IMR-90 (cell line): Measurements from ENCODE around the gene TNFRSF1B. TPM values are rescaled to one million over a fixed set of nuclear protein-coding genes. Genes with fewer than 3 reads are reported as not detected.
A peak's percentile ranks its signal among the peaks of the same experiment; 100 is the strongest.

Experiments used
- ATAC-seq: fragments of 200-7000 bp; cut with Tn5 transposase; 2 replicates; pipeline ENCODE4 v1.9.1; 2020; ENCODE audit warnings: low read depth, mild to moderate bottlenecking, moderate library complexity
- BruUV-seq: library from RNA; stranded (reverse); fragments of 400-500 nt; replicated peaks from 2 replicates; lab custom pipeline; 2021; lab: Mats Ljungman, UMichigan
- CTCF ChIA-PET: fragments of 300-600 bp; formaldehyde crosslinking; extraction: SDS; loops from one replicate; lab custom pipeline; 2021; ENCODE audit warnings: antibody characterized with exemption; lab: Yijun Ruan, JAX
- POLR2A ChIA-PET: fragments of 300-600 bp; sonication (Branson Sonifier 250); formaldehyde crosslinking; loops from one replicate; lab custom pipeline; 2022; ENCODE audit warnings: antibody characterized with exemption; ENCODE audit not compliant: unreplicated experiment; lab: Charles Lee
- DNase-seq: peaks from one replicate; pipeline ENCODE4 v3.0.0; 2013
- H2AFZ ChIP-seq: replicated peaks from 2 replicates; pipeline ENCODE3; 2013; ENCODE audit warnings: low read length, mild to moderate bottlenecking; ENCODE audit not compliant: poor library complexity
- H2AK5ac ChIP-seq: 2 replicates; pipeline ENCODE4 v1.6.1; 2013; ENCODE audit warnings: low read depth, low read length, inconsistent platforms
- H2AK9ac ChIP-seq: replicated peaks from 2 replicates; pipeline ENCODE3; 2013; ENCODE audit warnings: mild to moderate bottlenecking, low read depth, low read length, moderate library complexity; ENCODE audit not compliant: poor library complexity
- H2BK120ac ChIP-seq: 2 replicates; pipeline ENCODE4 v1.6.1; 2013; ENCODE audit warnings: low read depth, low read length, inconsistent platforms
- H2BK15ac ChIP-seq: 3 replicates; pipeline ENCODE4 v1.6.1; 2013; ENCODE audit warnings: low read depth, low read length, inconsistent platforms
- H2BK20ac ChIP-seq: 2 replicates; pipeline ENCODE4 v1.6.1; 2013; ENCODE audit warnings: low read depth, mild to moderate bottlenecking, inconsistent platforms, low read length, moderate library complexity
- H2BK5ac ChIP-seq: 2 replicates; pipeline ENCODE4 v1.6.1; 2013; ENCODE audit warnings: mild to moderate bottlenecking, low read depth, low read length, inconsistent platforms; ENCODE audit not compliant: poor library complexity, severe bottlenecking
- H3K14ac ChIP-seq: replicated peaks from 2 replicates; pipeline ENCODE4 v1.6.1; 2013; ENCODE audit warnings: low read depth, low read length, inconsistent platforms
- H3K18ac ChIP-seq: 2 replicates; pipeline ENCODE4 v1.6.1; 2013; ENCODE audit warnings: low read depth, low read length, control low read depth
- H3K23ac ChIP-seq: 2 replicates; pipeline ENCODE4 v1.6.1; 2013; ENCODE audit warnings: low read depth, low read length, inconsistent platforms
- H3K27ac ChIP-seq: 2 replicates; pipeline ENCODE4 v1.5.1; 2013; ENCODE audit warnings: mild to moderate bottlenecking, control low read depth, low read length; ENCODE audit not compliant: insufficient read depth
- H3K27me3 ChIP-seq: 2 replicates; pipeline ENCODE4 v1.6.1; 2013; ENCODE audit warnings: low read length; ENCODE audit not compliant: control insufficient read depth, insufficient read depth
- H3K36me3 ChIP-seq: 2 replicates; pipeline ENCODE4 v1.6.1; 2013; ENCODE audit warnings: low read length, mixed read lengths; ENCODE audit not compliant: control insufficient read depth, insufficient read depth
- H3K4ac ChIP-seq: 2 replicates; pipeline ENCODE4 v1.6.1; 2013; ENCODE audit warnings: low read depth, low read length, inconsistent platforms
- H3K4me1 ChIP-seq: 2 replicates; pipeline ENCODE4 v1.6.1; 2013; ENCODE audit warnings: low read length, mixed read lengths; ENCODE audit not compliant: control insufficient read depth, insufficient read depth
- H3K4me2 ChIP-seq: 2 replicates; pipeline ENCODE4 v1.6.1; 2013; ENCODE audit warnings: low read depth, mild to moderate bottlenecking, control low read depth, low read length, moderate library complexity
- H3K4me3 ChIP-seq: 2 replicates; pipeline ENCODE4 v1.5.1; 2013; ENCODE audit warnings: low read depth, mild to moderate bottlenecking, control low read depth, low read length, moderate library complexity; ENCODE audit not compliant: insufficient read depth
- H3K56ac ChIP-seq: 2 replicates; pipeline ENCODE4 v1.6.1; 2013; ENCODE audit warnings: low read length, inconsistent platforms; ENCODE audit not compliant: insufficient read depth; ENCODE audit errors: extremely low read depth
- H3K79me1 ChIP-seq, 2 experiments: 2 replicates each; pipeline ENCODE4 v1.6.1; 2013; ENCODE audit warnings: low read length in 2 of 2, inconsistent platforms in 1 of 2, low read depth in 1 of 2
- H3K9ac ChIP-seq: 2 replicates; pipeline ENCODE4 v1.6.1; 2013; ENCODE audit warnings: low read depth, low read length, control low read depth
- H3K9me1 ChIP-seq: 2 replicates; pipeline ENCODE4 v1.6.1; 2013; ENCODE audit warnings: low read length, inconsistent platforms; ENCODE audit not compliant: insufficient read depth
- H3K9me3 ChIP-seq: 2 replicates; pipeline ENCODE4 v1.6.1; 2013; ENCODE audit warnings: low read length; ENCODE audit not compliant: control insufficient read depth, insufficient read depth
- H4K20me1 ChIP-seq: 2 replicates; pipeline ENCODE4 v1.6.1; 2013; ENCODE audit warnings: low read length, inconsistent platforms; ENCODE audit not compliant: insufficient read depth
- H4K5ac ChIP-seq: 2 replicates; pipeline ENCODE4 v1.6.1; 2013; ENCODE audit warnings: mild to moderate bottlenecking, low read depth, low read length, control low read depth
- H4K8ac ChIP-seq, 2 experiments: 2 replicates each; pipeline ENCODE4 v1.6.1; 2013; ENCODE audit warnings: low read depth in 2 of 2, low read length in 2 of 2, control low read depth in 1 of 2, inconsistent platforms in 1 of 2
- H4K91ac ChIP-seq: 2 replicates; pipeline ENCODE4 v1.6.1; 2013; ENCODE audit warnings: low read depth, low read length, inconsistent platforms; ENCODE audit not compliant: insufficient read depth
- CEBPB ChIP-seq: IDR thresholded peaks from 2 replicates; pipeline ENCODE4 v1.6.1; 2012; ENCODE audit warnings: low read depth, low read length, improper control_type of control experiment
- CHD1 ChIP-seq: IDR thresholded peaks from 2 replicates; pipeline ENCODE4 v1.6.1; 2012; ENCODE audit warnings: low read depth, low read length, improper control_type of control experiment
- ELK1 ChIP-seq: fragments of 150-350 bp; IDR thresholded peaks from 2 replicates; pipeline ENCODE4 v1.6.1; 2016; ENCODE audit warnings: low read depth, mild to moderate bottlenecking, low read length, moderate library complexity, borderline replicate concordance
- MAFK ChIP-seq: IDR thresholded peaks from 2 replicates; pipeline ENCODE4 v1.6.1; 2012; ENCODE audit warnings: low read depth, low read length, improper control_type of control experiment
- MAZ ChIP-seq: IDR thresholded peaks from 2 replicates; pipeline ENCODE4 v1.6.1; 2012; ENCODE audit warnings: low read depth, mild to moderate bottlenecking, low read length, improper control_type of control experiment, moderate library complexity, borderline replicate concordance
- MXI1 ChIP-seq: IDR thresholded peaks from 2 replicates; pipeline ENCODE4 v1.6.1; 2012; ENCODE audit warnings: low read depth, mild to moderate bottlenecking, low read length, moderate library complexity, borderline replicate concordance
- POLR2A ChIP-seq: IDR thresholded peaks from 2 replicates; pipeline ENCODE4 v1.6.1; 2012; ENCODE audit warnings: mild to moderate bottlenecking, low read depth, low read length
- RAD21 ChIP-seq: IDR thresholded peaks from 2 replicates; pipeline ENCODE4 v1.6.1; 2012; ENCODE audit warnings: low read length, improper control_type of control experiment
- RCOR1 ChIP-seq: IDR thresholded peaks from 2 replicates; pipeline ENCODE4 v1.6.1; 2012; ENCODE audit warnings: mild to moderate bottlenecking, low read length, improper control_type of control experiment; ENCODE audit not compliant: insufficient replicate concordance
- USF2 ChIP-seq: fragments of 150-350 bp; IDR thresholded peaks from 2 replicates; pipeline ENCODE4 v1.6.1; 2017; ENCODE audit warnings: mild to moderate bottlenecking, antibody characterized with exemption, low read length, low read depth
- WGBS, 2 experiments: methylation state at CpG; one replicate each; pipeline versions ENCODE4 v1.1.5 to v1.1.7; 2013; ENCODE audit warnings: missing lambda C conversion rate in 2 of 2; ENCODE audit not compliant: insufficient read length in 1 of 2; ENCODE audit errors: extremely low coverage in 2 of 2; 5-methylcytosine and 5-hydroxymethylcytosine counted together
- dilution Hi-C: fragments of 300-500 bp; cut with HindIII; formaldehyde crosslinking; loops from one replicate; pipeline ENCODE4 v1.14.3; 2018; ENCODE audit warnings: low sequenced_read_pairs; ENCODE audit not compliant: unreplicated experiment
- in situ Hi-C: fragments of 300-500 bp; cut with MboI; formaldehyde crosslinking; loops from 3 replicates; pipeline ENCODE4 v1.14.3; 2019; ENCODE audit warnings: low sequenced_read_pairs, inconsistent platforms, mixed read lengths
- intact Hi-C: fragments of 100-400 bp; cut with micrococcal nuclease; formaldehyde crosslinking; loops from 2 replicates; pipeline ENCODE4 v1.10.0; 2022
- polyA plus RNA-seq, 3 experiments: library from polyadenylated mRNA; depleted of rRNA; stranded (reverse); fragments of >200 nt; gene quantifications; 2 replicates each; pipeline ENCODE4 v1.2.3, GENCODE V29; 2012; ENCODE audit warnings: low replicate concordance in 1 of 3
- total RNA-seq: library from RNA; depleted of rRNA; stranded (reverse); fragments of >200 nt; gene quantifications from 2 replicates; pipeline ENCODE4 v1.2.3, GENCODE V29; 2012

The TNFRSF1B gene
- total and polyA plus RNA-seq, 2 of the 4 experiments (the other 2 are of a cell fraction) = 4.3 to 8.9 TPM

GRCh38 chr1:12147201-12147701 is 19.5 kb upstream of the TNFRSF1B start:
- Histone ChIP-seq H3K14ac (no peak overlapping the region), H2BK120ac (peak overlapping the region; percentile 36; the same call in 1 of the 2 replicates), H2AK5ac (no peak overlapping the region), H3K27me3 (no peaks in the 10 kb centered on the region), H2BK20ac (peak overlapping the region; percentile 45; the same call in 1 of the 2 replicates), H4K91ac (no peak overlapping the region; the same call in 1 of the 2 replicates), H2AK9ac (no peak overlapping the region), H3K4me1 (peaks cover 27% of the 10 kb centered on the region), H3K56ac (no peak overlapping the region), H2BK5ac (no peak overlapping the region), H3K9me3 (peaks cover 4% of the 10 kb centered on the region; the same call in 1 of the 2 replicates), H3K79me1 (no peaks in the 10 kb centered on the region), H3K9me1 (peaks cover 13% of the 10 kb centered on the region), H4K5ac (peak overlapping the region; percentile 16), H3K4me2 (no peak overlapping the region), H2BK15ac (peak overlapping the region; percentile 65; the same call in 2 of the 3 replicates), H3K4me3 (no peak overlapping the region), H3K9ac (0 out of 2 replicates have a peak overlapping the region, but pooled peaks have one; percentile 7), H3K27ac (no peak overlapping the region), H2AFZ (peak overlapping the region; percentile 9), H3K4ac (peak overlapping the region; percentile 15; the same call in 1 of the 2 replicates), H4K8ac (peak overlapping the region; percentile 47 to 52; a peak in 3 of 4 replicates), H3K36me3 (no peaks in the 10 kb centered on the region), H3K23ac (no peak overlapping the region), H4K20me1 (no peaks in the 10 kb centered on the region), H3K18ac (peak overlapping the region; percentile 15; the same call in 1 of the 2 replicates)
- ChIA-PET POLR2A (no interaction called here), CTCF (no interaction called here)
- BruUV-seq = no TSS peak
- DNase-seq (no peak), ATAC-seq (no peak)
- intact Hi-C loops (no loop called here), in situ Hi-C loops (no loop called here), dilution Hi-C loops (no loop called here)
- WGBS, 2 experiments = 90% methylated on average over 2 of the region's 8 CpGs; no CpG with 5 or more reads in 1 of the 2 experiments
- no peak for TF ChIP-seq ELK1
- no peak for TF ChIP-seq USF2
- no peak for TF ChIP-seq MXI1
- no peak for TF ChIP-seq CEBPB
- no peak for TF ChIP-seq POLR2A
- TF ChIP-seq MAFK = no peak
- no peak for TF ChIP-seq RCOR1
- no peak for TF ChIP-seq RAD21
- TF ChIP-seq CHD1 = no peak
- TF ChIP-seq MAZ = no peak
